Vagina (tissue), 2 donors: Measurements from ENCODE around the gene CDX1. TPM values are rescaled to one million over a fixed set of nuclear protein-coding genes. Genes with fewer than 3 reads are reported as not detected.

Experiments used
- DNase-seq, 2 donors: peaks; one replicate each; pipeline ENCODE4 v3.0.0-alpha.2; 2017; ENCODE audit errors: extremely low spot score in 2 of 2
- H3K27ac ChIP-seq: fragments of 200-600 bp; sonication (generic); one replicate; pipeline ENCODE4 v1.5.1; 2019
- H3K27me3 ChIP-seq: fragments of 200-600 bp; sonication (generic); one replicate; pipeline ENCODE4 v1.5.1; 2019
- H3K36me3 ChIP-seq, 2 donors: fragments of 200-600 bp; sonication (generic); one replicate each; pipeline ENCODE4 v1.5.1; 2017 to 2019
- H3K4me1 ChIP-seq: fragments of 200-600 bp; sonication (generic); one replicate; pipeline ENCODE4 v1.5.1; 2019
- H3K4me3 ChIP-seq, 2 donors: fragments of 200-600 bp; sonication (generic); 1 replicate in 1 of 2; 2 replicates in 1 of 2; pipeline ENCODE4 v1.5.1; 2016 to 2019
- H3K9me3 ChIP-seq: fragments of 200-600 bp; sonication (generic); one replicate; pipeline ENCODE4 v1.5.1; 2019
- POLR2A ChIP-seq, 2 donors: fragments of 450-650 bp; IDR thresholded peaks; one replicate each; pipeline ENCODE4 v1.6.1; 2017; ENCODE audit warnings: antibody characterized with exemption in 2 of 2, mild to moderate bottlenecking in 2 of 2, moderate library complexity in 2 of 2
- POLR2AphosphoS5 ChIP-seq, 2 donors: sonication (generic); formaldehyde crosslinking; IDR thresholded peaks; one replicate each; pipeline ENCODE4 v1.9.0; 2017; ENCODE audit warnings: antibody characterized with exemption in 2 of 2, mild to moderate bottlenecking in 2 of 2, low read depth in 1 of 2; ENCODE audit not compliant: insufficient read depth in 1 of 2
- intact Hi-C: fragments of 100-400 bp; cut with DNase I; formaldehyde crosslinking; loops from one replicate; pipeline ENCODE4 v1.15.1; 2023
- total RNA-seq: library from RNA; depleted of rRNA; stranded (reverse); fragments of >200 nt; gene quantifications from one replicate; pipeline ENCODE4 v1.2.3, GENCODE V29; 2016
- TF ChIP-seq, protein P1 (sequence below), 3 experiments: fragments of 450-650 bp in 2 of 3; fragments of 200-600 bp in 1 of 3; sonication (generic) in 1 of 3; IDR thresholded peaks; one replicate each; pipeline ENCODE4 v1.5.1; 2017 to 2019; ENCODE audit warnings: antibody characterized with exemption in 3 of 3, mild to moderate bottlenecking in 2 of 3, moderate library complexity in 2 of 3

Gene CDX1
- total RNA-seq, 1 donor from 2014 or later, result not detected

DNA sequence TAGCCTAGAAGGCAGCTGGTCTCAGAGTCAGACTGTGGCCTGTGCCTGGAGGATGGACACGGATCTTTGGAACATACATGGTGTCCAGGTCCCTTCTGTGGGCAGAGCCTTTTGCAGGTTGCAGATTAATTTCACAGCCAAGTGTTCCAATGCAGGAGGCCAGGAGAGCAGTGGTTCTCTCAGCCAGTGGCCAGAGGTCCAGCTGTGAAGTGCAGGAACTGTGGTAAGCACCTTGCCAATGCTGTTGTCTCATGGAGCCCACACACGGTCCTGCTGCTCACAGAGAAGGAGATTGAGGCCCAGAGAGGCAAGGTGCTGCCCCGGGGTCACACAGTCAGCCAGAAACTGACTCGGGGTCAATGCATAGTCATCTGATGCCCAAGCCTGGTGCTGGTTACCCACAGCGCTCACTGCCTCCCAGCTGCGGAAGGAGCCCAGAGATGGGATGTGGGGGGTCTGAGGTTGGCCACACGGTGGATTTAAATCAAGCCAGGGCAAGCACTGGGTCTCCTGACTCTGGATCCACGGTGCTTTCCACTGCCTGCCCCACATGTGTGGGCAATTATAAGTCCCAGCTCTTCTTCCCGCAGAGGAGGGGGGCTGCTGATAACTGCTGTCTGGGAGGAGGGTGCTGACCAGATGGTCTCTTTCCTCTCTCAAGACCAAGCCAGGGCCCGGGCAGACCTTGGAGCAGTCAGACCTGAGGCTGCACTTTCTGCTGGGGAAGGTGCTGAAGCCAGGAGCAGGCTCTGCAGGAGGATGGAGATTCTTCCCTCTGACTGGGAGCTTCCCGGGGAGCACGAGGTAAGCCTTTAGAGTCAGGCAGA, 13.7 kb upstream of the CDX1 start:
- TF ChIP-seq, protein P1, sequence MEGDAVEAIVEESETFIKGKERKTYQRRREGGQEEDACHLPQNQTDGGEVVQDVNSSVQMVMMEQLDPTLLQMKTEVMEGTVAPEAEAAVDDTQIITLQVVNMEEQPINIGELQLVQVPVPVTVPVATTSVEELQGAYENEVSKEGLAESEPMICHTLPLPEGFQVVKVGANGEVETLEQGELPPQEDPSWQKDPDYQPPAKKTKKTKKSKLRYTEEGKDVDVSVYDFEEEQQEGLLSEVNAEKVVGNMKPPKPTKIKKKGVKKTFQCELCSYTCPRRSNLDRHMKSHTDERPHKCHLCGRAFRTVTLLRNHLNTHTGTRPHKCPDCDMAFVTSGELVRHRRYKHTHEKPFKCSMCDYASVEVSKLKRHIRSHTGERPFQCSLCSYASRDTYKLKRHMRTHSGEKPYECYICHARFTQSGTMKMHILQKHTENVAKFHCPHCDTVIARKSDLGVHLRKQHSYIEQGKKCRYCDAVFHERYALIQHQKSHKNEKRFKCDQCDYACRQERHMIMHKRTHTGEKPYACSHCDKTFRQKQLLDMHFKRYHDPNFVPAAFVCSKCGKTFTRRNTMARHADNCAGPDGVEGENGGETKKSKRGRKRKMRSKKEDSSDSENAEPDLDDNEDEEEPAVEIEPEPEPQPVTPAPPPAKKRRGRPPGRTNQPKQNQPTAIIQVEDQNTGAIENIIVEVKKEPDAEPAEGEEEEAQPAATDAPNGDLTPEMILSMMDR (IDR thresholded peaks at IDR 0.05), result no peak
- TF ChIP-seq POLR2AphosphoS5 (IDR thresholded peaks at IDR 0.05; ENCODE audit: insufficient read depth in 1 of 2, low read depth in 1 of 2), result peak in 1 of 2 donors; percentile 59
- H3K27me3 ChIP-seq, result no peaks in the 10 kb centered on the region
- peak overlapping the region; percentile 57 to 76 for H3K4me3 ChIP-seq
- H3K9me3 ChIP-seq, result no peaks in the 10 kb centered on the region
- peaks cover 51% of the 10 kb centered on the region for H3K4me1 ChIP-seq
- intact Hi-C loops, result no loop called here
- H3K36me3 ChIP-seq, result no peaks in the 10 kb centered on the region
- DNase-seq, result no peak
- peak overlapping the region; percentile 83 for H3K27ac ChIP-seq

DNA sequence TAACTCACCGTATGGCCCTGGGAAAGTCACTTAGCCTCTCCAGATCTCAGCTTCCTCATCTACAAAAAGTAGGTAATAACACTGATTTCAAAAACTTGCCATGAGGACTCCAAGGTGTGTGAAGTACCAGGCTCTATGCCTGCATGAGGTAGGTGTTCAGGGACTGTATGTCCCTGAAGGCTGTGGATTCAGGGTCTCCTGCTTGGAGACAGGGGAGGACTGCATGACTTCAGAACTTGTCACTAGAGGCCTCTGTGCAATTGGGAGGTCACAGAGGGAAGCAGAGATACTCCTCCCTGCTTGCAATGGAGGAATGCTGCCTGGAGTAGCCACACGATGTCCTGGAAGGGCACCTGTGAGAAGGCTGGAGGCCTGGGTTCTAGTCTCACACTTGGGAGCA, 13.1 kb upstream of the CDX1 start:
- peak overlapping the region; percentile 83 for H3K27ac ChIP-seq
- no peaks in the 10 kb centered on the region for H3K9me3 ChIP-seq
- intact Hi-C loops, result no loop called here
- peaks cover 54% of the 10 kb centered on the region for H3K4me1 ChIP-seq
- no peaks in the 10 kb centered on the region for H3K27me3 ChIP-seq
- peak overlapping the region; percentile 57 to 76 for H3K4me3 ChIP-seq
- DNase-seq, result no peak
- TF ChIP-seq, protein P1 (IDR thresholded peaks at IDR 0.05), result no peak
- no peak for TF ChIP-seq POLR2A (IDR thresholded peaks at IDR 0.05)
- no peak for TF ChIP-seq POLR2AphosphoS5 (IDR thresholded peaks at IDR 0.05; ENCODE audit: insufficient read depth in 1 of 2, low read depth in 1 of 2)
- H3K36me3 ChIP-seq, result no peaks in the 10 kb centered on the region

DNA sequence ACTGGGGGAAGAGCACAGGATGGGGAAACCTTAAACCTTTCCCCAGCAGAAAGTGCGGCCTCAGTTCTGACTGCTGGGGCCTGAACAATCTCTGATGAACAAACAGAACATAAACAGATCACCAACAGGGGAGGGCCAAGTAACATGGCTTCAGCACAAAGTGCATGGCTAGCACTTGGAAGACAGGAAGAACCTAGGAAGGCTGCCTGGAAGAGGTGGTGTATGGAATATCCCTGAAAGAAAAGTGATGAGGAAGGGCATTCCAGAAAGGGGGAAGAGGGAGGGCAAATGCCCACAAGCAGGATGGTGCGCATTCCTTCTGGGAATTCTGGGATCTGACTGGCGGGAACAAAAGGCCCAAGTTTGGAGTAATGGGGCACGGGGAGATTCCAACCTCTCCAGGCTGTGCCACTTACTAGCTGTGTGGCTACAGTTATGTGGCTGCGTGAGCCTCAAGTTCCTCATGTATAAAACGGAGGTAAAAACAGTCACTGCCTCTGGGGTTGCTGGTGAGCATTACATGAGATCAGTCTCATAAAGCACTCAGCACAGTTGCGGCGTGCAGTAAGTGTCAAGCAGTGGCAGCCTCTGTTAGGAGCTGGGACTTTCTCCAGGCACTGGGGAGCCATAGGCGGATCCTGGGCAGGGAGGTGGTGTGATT, 12.5 kb upstream of the CDX1 start:
- Histone ChIP-seq H3K4me1 (peaks cover 54% of the 10 kb centered on the region), H3K9me3 (no peaks in the 10 kb centered on the region), H3K27me3 (no peaks in the 10 kb centered on the region), H3K27ac (peak overlapping the region; percentile 83), H3K36me3 (no peaks in the 10 kb centered on the region), H3K4me3 (peak overlapping the region; percentile 57 to 76)
- peak in 1 of 2 donors; percentile 57 for TF ChIP-seq POLR2AphosphoS5 (IDR thresholded peaks at IDR 0.05; ENCODE audit: insufficient read depth in 1 of 2, low read depth in 1 of 2)
- TF ChIP-seq, protein P1 (IDR thresholded peaks at IDR 0.05), result no peak
- intact Hi-C loops, result no loop called here
- DNase-seq, result no peak

DNA sequence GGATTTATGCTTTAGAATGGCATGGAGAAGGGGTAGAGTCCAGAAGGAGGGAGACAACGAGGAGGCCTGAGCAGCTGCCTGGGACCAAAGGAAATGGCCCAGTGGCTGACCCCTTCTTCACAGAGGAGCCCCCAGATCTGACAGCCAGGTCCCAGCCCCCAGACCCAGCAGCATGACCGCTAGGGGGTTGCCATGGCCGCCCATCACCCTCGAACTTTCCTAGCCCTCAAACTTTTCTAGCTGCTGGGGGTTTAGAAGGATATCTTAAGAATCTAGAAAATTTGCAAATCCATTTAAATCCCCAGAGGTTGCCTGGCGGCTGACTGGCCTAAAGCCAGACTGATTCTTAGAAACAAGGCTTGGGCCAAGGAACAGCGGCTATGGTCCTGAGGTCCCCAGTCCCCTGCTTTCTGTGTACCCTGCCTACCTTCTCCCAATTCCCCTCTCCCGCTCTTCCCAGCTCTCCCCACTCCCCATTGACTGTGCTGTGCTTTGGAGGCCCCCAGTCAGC, 11.9 kb upstream of the CDX1 start:
- Histone ChIP-seq H3K27me3 (no peaks in the 10 kb centered on the region), H3K9me3 (no peaks in the 10 kb centered on the region), H3K36me3 (no peaks in the 10 kb centered on the region), H3K4me3 (peak overlapping the region; percentile 57 to 76), H3K27ac (peak overlapping the region; percentile 83), H3K4me1 (peaks cover 54% of the 10 kb centered on the region)
- intact Hi-C loops, result no loop called here
- no peak for DNase-seq
- TF ChIP-seq, protein P1 (IDR thresholded peaks at IDR 0.05), result no peak
- TF ChIP-seq POLR2AphosphoS5 (IDR thresholded peaks at IDR 0.05; ENCODE audit: insufficient read depth in 1 of 2, low read depth in 1 of 2), result peak in 1 of 2 donors; percentile 27
- TF ChIP-seq POLR2A (IDR thresholded peaks at IDR 0.05), result no peak
